Measurements from ENCODE around the gene FKBP5. TPM values are rescaled to one million over a fixed set of nuclear protein-coding genes. Genes with fewer than 3 reads are reported as not detected.

FKBP5 gene
- total RNA-seq, 1 donor from 2014 or later, result 128 TPM

DNA sequence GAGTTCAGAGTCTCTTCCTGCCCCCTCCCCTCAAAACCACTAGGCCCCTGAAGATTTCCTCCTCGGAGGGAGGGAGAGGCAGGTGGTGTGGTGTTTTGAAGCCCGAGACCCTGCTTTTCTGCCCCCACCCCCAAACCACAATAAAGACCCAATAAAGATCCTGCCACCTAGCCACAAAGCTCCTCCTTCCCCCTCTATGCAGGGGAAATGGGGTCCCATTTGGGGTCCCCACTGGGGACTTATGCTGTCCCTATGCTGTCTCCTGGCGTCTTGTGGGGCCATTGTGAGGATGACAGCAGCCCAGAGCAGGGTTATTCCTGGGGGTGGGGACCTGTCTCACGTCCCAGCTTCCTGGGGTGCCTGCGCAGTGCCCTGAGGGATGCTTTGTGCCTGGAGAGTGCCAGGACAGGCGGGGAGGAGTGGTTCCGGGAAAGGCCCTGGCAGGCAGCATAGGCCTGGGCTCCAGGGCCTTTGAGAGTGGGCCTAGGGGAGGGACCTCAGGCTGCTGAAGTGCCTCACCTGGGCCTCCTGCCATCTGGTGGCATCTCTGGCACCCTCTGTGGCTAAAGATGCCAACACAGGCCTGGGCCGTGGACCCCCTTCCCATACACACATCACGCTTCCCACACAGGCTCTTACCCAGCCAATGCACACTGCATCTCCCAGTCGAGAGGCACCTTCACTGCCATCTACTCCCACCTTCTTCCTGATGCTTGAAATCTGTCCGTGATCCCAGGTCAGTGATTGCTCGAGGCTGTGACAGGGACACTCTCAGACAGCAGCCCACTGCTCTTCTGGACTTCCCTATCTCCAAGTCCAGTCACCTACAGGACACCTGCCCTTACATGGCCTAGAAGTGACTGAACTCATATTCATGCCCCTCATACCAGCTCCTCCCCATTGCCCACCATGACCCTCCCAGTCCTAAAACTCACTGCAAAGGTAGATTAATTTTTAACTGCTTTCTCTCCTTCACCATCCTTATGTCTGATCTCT is 40.3 kb upstream of the FKBP5 start:
- intact Hi-C loops (cut with DNase I), result no loop called here
- TF ChIP-seq, protein P1, sequence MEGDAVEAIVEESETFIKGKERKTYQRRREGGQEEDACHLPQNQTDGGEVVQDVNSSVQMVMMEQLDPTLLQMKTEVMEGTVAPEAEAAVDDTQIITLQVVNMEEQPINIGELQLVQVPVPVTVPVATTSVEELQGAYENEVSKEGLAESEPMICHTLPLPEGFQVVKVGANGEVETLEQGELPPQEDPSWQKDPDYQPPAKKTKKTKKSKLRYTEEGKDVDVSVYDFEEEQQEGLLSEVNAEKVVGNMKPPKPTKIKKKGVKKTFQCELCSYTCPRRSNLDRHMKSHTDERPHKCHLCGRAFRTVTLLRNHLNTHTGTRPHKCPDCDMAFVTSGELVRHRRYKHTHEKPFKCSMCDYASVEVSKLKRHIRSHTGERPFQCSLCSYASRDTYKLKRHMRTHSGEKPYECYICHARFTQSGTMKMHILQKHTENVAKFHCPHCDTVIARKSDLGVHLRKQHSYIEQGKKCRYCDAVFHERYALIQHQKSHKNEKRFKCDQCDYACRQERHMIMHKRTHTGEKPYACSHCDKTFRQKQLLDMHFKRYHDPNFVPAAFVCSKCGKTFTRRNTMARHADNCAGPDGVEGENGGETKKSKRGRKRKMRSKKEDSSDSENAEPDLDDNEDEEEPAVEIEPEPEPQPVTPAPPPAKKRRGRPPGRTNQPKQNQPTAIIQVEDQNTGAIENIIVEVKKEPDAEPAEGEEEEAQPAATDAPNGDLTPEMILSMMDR (IDR thresholded peaks at IDR 0.05), result no peak
- ATAC-seq, result peak; percentile 25 to 37
- Histone ChIP-seq H3K4me1 (peaks cover 87% of the 10 kb centered on the region), H3K27ac (peak overlapping the region; percentile 98), H3K36me3 (no peaks in the 10 kb centered on the region), H3K9me3 (no peaks in the 10 kb centered on the region), H3K27me3 (ENCODE audit: low read depth) (no peaks in the 10 kb centered on the region), H3K4me3 (peak overlapping the region; percentile 50)
- DNase-seq, result peak; percentile 82

DNA sequence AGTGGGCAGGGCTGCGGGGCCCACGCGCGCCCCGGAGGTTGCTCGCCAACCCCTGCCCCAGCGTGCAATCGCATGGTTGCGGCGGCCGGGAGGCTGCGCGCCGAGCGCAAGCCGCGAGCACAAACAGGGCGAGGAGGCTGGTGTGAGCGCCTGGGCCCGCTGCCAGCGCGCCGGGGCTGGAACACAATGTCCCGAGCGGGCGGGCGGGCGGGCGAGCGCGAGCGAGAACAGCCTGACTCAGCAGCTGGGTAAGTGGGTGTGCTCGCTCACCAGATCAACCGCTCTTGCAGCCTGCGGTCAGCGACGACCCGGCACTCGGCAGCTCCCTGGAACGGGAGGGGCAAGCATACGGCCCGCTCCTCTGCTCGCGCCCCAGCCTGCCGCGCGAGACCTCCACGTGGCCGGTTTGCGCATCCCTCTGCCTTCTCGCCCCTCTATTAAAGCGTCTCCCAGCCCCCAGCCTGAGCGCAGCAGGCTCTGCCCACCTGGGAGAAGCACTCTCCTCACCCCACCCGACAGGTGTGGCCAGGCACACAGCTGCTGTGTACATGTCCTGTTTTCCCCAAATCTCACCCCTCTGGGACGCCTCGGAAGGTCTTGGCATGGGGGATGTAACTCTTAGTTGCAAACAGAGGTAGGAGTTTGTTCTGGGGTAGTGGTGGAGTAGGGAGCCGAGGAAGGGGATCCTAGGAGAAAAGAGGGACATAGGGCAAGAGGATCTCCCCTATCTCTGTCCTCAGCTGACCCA is 39.4 kb upstream of the FKBP5 start:
- intact Hi-C loops (cut with DNase I), result no loop called here
- Histone ChIP-seq H3K27me3 (ENCODE audit: low read depth) (no peaks in the 10 kb centered on the region), H3K27ac (peak overlapping the region; percentile 98), H3K9me3 (no peaks in the 10 kb centered on the region), H3K4me1 (peaks cover 88% of the 10 kb centered on the region), H3K36me3 (no peaks in the 10 kb centered on the region), H3K4me3 (peak overlapping the region; percentile 50)
- DNase-seq (peak; percentile 97), ATAC-seq (peak; percentile 78 to 84)
- TF ChIP-seq, protein P1 (IDR thresholded peaks at IDR 0.05), result peak; percentile 22

- TF ChIP-seq, protein P1 (IDR thresholded peaks at IDR 0.05), result no peak
Observed at GRCh38 chr6:35727231-35727934, 38.7 kb upstream of the FKBP5 start.

DNA sequence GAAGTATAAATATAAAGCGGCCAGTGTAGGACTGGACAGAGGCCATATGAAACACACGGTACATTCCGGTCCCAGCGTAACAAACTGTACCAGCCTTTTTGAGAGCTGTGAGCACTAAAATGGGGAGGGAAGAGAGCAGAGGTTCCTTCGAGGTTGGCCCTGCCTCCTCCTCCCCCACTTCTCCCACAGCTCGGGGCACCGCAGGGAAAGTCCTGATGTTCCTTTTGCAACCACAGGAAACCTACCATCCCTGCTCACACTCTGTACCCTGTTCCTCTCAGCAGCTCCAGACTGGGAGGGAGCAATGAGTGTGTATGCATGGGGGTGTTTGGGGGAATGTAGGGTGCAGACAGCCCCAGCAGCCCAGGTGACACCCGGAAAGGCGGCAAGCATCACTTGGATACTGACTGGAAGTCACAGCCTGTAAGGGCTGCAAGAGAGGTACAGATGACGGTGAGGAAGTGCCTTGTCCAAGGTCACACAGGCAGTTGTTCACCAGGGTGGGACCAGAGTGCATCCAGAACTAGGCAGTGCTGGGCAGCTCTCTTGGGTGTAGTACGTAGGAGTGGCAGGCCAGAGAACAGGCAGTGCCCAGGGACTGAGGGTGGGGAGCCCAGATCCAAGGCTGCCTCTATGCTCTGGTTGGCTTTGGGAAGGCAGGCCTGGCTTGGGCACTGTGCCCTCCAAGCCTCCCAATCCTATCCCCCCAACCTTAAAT is 37.2 kb upstream of the FKBP5 start:
- ATAC-seq, result peak; percentile 43 to 52
- Histone ChIP-seq H3K27ac (peak overlapping the region; percentile 98), H3K27me3 (ENCODE audit: low read depth) (no peaks in the 10 kb centered on the region), H3K36me3 (no peaks in the 10 kb centered on the region), H3K9me3 (no peaks in the 10 kb centered on the region), H3K4me3 (peak overlapping the region; percentile 18), H3K4me1 (peaks cover 95% of the 10 kb centered on the region)
- DNase-seq, result peak; percentile 82
- intact Hi-C loops (cut with DNase I), result no loop called here
- TF ChIP-seq, protein P1 (IDR thresholded peaks at IDR 0.05), result no peak

More at GRCh38 chr6:35727231-35727934, 38.7 kb upstream of the FKBP5 start:
- H3K4me3 ChIP-seq, result peak overlapping the region; percentile 50
- H3K9me3 ChIP-seq, result no peaks in the 10 kb centered on the region
- no peaks in the 10 kb centered on the region for H3K27me3 ChIP-seq (ENCODE audit: low read depth)
- DNase-seq, result peak; percentile 91
- H3K4me1 ChIP-seq, result peaks cover 86% of the 10 kb centered on the region
- peak overlapping the region; percentile 98 for H3K27ac ChIP-seq
- H3K36me3 ChIP-seq, result no peaks in the 10 kb centered on the region
- intact Hi-C loops (cut with DNase I), result no loop called here
- peak; percentile 24 to 55 for ATAC-seq

Data from lower lobe of right lung (tissue), 2 donors.